IMR-90 (cell line): Measurements from ENCODE around the gene SDHA.
"Not testable (repeated sequence)": the region's sequence is repeated elsewhere in the genome, so short reads cannot be mapped to it uniquely, and the experiment has no call there.

Source experiments
- BHLHE40 ChIP-seq: fragments of 150-350 bp; IDR thresholded peaks from 2 replicates; pipeline ENCODE4 v1.6.1; 2016; ENCODE audit warnings: mild to moderate bottlenecking, low read depth, low read length
- CEBPB ChIP-seq: IDR thresholded peaks from 2 replicates; pipeline ENCODE4 v1.6.1; 2012; ENCODE audit warnings: low read depth, low read length, improper control_type of control experiment
- CHD1 ChIP-seq: IDR thresholded peaks from 2 replicates; pipeline ENCODE4 v1.6.1; 2012; ENCODE audit warnings: low read depth, low read length, improper control_type of control experiment
- FOS ChIP-seq: fragments of 150-350 bp; IDR thresholded peaks from 2 replicates; pipeline ENCODE4 v1.6.1; 2016; ENCODE audit warnings: low read depth, low read length
- MAFK ChIP-seq: IDR thresholded peaks from 2 replicates; pipeline ENCODE4 v1.6.1; 2012; ENCODE audit warnings: low read depth, low read length, improper control_type of control experiment
- MXI1 ChIP-seq: IDR thresholded peaks from 2 replicates; pipeline ENCODE4 v1.6.1; 2012; ENCODE audit warnings: low read depth, mild to moderate bottlenecking, low read length, moderate library complexity, borderline replicate concordance
- NFE2L2 ChIP-seq: fragments of 150-350 bp; IDR thresholded peaks from 2 replicates; pipeline ENCODE4 v1.6.1; 2016; ENCODE audit warnings: low read depth, mild to moderate bottlenecking, low read length
- POLR2A ChIP-seq: IDR thresholded peaks from 2 replicates; pipeline ENCODE4 v1.6.1; 2012; ENCODE audit warnings: mild to moderate bottlenecking, low read depth, low read length
- RAD21 ChIP-seq: IDR thresholded peaks from 2 replicates; pipeline ENCODE4 v1.6.1; 2012; ENCODE audit warnings: low read length, improper control_type of control experiment
- RCOR1 ChIP-seq: IDR thresholded peaks from 2 replicates; pipeline ENCODE4 v1.6.1; 2012; ENCODE audit warnings: mild to moderate bottlenecking, low read length, improper control_type of control experiment; ENCODE audit not compliant: insufficient replicate concordance
- SMC3 ChIP-seq: fragments of 150-350 bp; IDR thresholded peaks from 2 replicates; pipeline ENCODE4 v1.6.1; 2016; ENCODE audit warnings: low read depth, mild to moderate bottlenecking, antibody characterized with exemption, low read length, moderate library complexity
- TF ChIP-seq, protein P1 (sequence below): conservative IDR thresholded peaks from 2 replicates; pipeline ENCODE4 v1.5.1; 2012; ENCODE audit warnings: mild to moderate bottlenecking, low read depth, low read length, improper control_type of control experiment
- TF ChIP-seq, protein P2 (sequence below): fragments of 150-350 bp; IDR thresholded peaks from 2 replicates; pipeline ENCODE4 v1.6.1; 2016; ENCODE audit warnings: low read depth, mild to moderate bottlenecking, low read length, moderate library complexity, borderline replicate concordance
- TF ChIP-seq, protein P3 (sequence below): fragments of 150-350 bp; IDR thresholded peaks from 2 replicates; pipeline ENCODE4 v1.6.1; 2017; ENCODE audit warnings: mild to moderate bottlenecking, antibody characterized with exemption, low read length, low read depth

DNA sequence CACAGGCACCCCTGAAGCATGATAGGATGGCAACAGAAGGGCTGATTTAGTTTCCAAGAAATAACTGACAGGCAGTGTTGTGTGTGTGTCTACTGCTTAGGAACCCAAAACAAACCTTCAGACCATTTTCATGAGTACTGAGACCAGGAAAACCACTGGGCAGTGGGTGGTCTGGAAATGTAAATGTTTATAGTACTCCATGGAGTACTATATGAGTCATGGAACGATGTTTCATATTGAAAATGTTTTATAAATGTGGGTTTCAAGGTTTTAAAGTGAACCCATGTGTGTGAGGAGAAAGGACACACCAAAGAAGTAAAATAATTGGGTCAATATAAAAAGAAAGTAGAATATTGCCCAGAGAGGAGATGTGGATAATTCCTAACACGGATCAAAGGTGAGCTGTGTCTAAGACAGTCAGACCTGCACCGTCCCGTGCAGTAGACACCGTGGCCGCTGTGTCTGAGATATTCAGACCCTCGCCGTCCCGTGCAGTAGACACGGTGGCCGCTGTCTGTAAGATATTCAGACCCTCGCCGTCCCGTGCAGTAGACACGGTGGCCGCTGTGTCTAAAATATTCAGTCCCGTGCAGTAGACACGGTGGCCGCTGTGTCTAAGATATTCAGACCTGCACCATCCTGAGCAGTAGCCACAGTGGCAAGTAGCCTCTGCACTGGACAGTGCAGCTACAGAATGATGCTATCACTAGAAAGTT is 48.3 kb downstream of the SDHA start:
- peak; percentile 56 for TF ChIP-seq FOS
- TF ChIP-seq, protein P1, sequence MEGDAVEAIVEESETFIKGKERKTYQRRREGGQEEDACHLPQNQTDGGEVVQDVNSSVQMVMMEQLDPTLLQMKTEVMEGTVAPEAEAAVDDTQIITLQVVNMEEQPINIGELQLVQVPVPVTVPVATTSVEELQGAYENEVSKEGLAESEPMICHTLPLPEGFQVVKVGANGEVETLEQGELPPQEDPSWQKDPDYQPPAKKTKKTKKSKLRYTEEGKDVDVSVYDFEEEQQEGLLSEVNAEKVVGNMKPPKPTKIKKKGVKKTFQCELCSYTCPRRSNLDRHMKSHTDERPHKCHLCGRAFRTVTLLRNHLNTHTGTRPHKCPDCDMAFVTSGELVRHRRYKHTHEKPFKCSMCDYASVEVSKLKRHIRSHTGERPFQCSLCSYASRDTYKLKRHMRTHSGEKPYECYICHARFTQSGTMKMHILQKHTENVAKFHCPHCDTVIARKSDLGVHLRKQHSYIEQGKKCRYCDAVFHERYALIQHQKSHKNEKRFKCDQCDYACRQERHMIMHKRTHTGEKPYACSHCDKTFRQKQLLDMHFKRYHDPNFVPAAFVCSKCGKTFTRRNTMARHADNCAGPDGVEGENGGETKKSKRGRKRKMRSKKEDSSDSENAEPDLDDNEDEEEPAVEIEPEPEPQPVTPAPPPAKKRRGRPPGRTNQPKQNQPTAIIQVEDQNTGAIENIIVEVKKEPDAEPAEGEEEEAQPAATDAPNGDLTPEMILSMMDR = not testable (repeated sequence)
- not testable (repeated sequence) for TF ChIP-seq NFE2L2, POLR2A, RAD21, SMC3, MXI1, CEBPB, CHD1, BHLHE40, MAFK, RCOR1
- TF ChIP-seq, protein P2, sequence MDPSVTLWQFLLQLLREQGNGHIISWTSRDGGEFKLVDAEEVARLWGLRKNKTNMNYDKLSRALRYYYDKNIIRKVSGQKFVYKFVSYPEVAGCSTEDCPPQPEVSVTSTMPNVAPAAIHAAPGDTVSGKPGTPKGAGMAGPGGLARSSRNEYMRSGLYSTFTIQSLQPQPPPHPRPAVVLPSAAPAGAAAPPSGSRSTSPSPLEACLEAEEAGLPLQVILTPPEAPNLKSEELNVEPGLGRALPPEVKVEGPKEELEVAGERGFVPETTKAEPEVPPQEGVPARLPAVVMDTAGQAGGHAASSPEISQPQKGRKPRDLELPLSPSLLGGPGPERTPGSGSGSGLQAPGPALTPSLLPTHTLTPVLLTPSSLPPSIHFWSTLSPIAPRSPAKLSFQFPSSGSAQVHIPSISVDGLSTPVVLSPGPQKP = not testable (repeated sequence)
- TF ChIP-seq, protein P3, sequence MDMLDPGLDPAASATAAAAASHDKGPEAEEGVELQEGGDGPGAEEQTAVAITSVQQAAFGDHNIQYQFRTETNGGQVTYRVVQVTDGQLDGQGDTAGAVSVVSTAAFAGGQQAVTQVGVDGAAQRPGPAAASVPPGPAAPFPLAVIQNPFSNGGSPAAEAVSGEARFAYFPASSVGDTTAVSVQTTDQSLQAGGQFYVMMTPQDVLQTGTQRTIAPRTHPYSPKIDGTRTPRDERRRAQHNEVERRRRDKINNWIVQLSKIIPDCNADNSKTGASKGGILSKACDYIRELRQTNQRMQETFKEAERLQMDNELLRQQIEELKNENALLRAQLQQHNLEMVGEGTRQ = not testable (repeated sequence)
